ENCODE measurements around the gene GRM4. TPM values are rescaled to one million over a fixed set of nuclear protein-coding genes. Genes with fewer than 3 reads are reported as not detected.
A peak's percentile ranks its signal among the peaks of the same experiment; 100 is the strongest.

Gene GRM4
- total RNA-seq, 4 donors from 2014 or later, result not detected

DNA sequence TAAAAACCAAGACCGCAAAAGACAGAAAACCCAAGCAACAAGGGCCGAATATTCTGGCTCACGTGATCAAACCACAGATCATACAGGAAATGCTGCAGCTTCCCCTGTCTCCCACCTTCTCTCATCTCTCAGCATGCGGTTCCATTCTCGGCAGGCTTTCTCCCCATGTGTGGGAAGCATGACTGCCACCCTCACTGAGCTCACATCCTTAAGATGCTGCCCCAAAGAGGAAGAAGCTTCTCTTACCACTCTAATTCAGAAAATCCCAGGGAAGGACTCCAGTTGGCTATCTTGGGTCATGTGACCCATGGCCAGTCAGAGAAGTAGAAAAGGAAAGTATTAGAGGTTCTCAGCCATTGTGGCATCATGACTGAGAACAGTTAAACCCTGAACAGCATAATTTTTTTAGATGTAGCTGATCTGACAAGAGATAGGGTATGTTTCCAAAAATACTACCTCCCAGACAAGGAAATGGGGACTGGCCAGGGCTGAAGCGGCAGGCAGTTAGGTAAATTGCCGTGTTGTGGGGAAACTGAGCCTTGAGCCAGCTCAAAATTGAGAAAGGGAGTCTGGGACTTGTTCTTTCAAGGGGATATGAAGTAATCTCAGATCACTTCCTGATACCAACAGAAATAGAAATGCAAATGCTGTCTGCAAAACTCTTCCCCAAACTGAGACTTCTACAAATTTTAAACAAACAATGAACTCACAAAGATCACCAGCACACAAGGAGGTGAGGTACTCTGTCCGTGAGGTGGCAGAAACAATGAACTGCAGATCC, 37.1 kb upstream of the GRM4 start:
- 56% methylated on average over 8 of the region's 8 CpGs for WGBS

DNA sequence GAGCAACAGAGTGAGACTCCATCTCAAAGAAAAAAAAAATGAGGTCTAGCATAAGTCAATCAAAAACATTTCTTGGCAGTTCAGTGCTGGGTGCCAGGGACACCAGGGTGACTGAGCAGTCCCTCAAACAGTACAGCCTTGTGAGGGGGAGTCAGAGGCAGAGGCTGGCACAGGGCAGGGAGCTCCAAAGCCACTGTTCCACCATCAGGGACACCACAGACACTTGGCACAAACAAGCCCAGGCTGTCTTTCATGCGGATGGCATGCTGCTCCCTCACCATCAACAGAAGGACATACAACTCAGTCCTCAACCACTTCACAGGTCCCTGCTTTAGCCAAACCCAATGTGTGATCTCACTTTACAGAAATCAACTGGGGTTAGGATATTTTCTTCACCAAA, 36.0 kb upstream of the GRM4 start:
- Histone ChIP-seq H3K4me1 (peaks cover 10% of the 10 kb centered on the region), H3K27ac (no peak overlapping the region), H3K4me3 (no peak overlapping the region), H3K9me3 (no peaks in the 10 kb centered on the region), H3K27me3 (no peaks in the 10 kb centered on the region), H3K36me3 (no peaks in the 10 kb centered on the region)
- 50% methylated on average over 1 of the region's 1 CpG for WGBS
- peak; percentile 44 to 45 for DNase-seq (ENCODE audit: low spot score in 2 of 2)
- no peak for TF ChIP-seq EP300 (IDR thresholded peaks at IDR 0.05)
- TF ChIP-seq, protein P1, sequence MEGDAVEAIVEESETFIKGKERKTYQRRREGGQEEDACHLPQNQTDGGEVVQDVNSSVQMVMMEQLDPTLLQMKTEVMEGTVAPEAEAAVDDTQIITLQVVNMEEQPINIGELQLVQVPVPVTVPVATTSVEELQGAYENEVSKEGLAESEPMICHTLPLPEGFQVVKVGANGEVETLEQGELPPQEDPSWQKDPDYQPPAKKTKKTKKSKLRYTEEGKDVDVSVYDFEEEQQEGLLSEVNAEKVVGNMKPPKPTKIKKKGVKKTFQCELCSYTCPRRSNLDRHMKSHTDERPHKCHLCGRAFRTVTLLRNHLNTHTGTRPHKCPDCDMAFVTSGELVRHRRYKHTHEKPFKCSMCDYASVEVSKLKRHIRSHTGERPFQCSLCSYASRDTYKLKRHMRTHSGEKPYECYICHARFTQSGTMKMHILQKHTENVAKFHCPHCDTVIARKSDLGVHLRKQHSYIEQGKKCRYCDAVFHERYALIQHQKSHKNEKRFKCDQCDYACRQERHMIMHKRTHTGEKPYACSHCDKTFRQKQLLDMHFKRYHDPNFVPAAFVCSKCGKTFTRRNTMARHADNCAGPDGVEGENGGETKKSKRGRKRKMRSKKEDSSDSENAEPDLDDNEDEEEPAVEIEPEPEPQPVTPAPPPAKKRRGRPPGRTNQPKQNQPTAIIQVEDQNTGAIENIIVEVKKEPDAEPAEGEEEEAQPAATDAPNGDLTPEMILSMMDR (IDR thresholded peaks at IDR 0.05), result no peak
- no peak for TF ChIP-seq POLR2AphosphoS5 (IDR thresholded peaks at IDR 0.05)
- TF ChIP-seq POLR2A (IDR thresholded peaks at IDR 0.05), result no peak

More for the DNA sequence above, 37.1 kb upstream of the GRM4 start:
- Histone ChIP-seq H3K9me3 (no peaks in the 10 kb centered on the region), H3K4me1 (peaks cover 10% of the 10 kb centered on the region), H3K36me3 (no peaks in the 10 kb centered on the region), H3K4me3 (no peak overlapping the region), H3K27me3 (no peaks in the 10 kb centered on the region), H3K27ac (no peak overlapping the region)
- DNase-seq (ENCODE audit: low spot score in 2 of 2), result peak; percentile 33 to 47
- TF ChIP-seq, protein P1 (IDR thresholded peaks at IDR 0.05), result no peak
- no peak for TF ChIP-seq POLR2AphosphoS5 (IDR thresholded peaks at IDR 0.05)
- TF ChIP-seq POLR2A (IDR thresholded peaks at IDR 0.05), result no peak
- TF ChIP-seq EP300 (IDR thresholded peaks at IDR 0.05), result no peak

DNA sequence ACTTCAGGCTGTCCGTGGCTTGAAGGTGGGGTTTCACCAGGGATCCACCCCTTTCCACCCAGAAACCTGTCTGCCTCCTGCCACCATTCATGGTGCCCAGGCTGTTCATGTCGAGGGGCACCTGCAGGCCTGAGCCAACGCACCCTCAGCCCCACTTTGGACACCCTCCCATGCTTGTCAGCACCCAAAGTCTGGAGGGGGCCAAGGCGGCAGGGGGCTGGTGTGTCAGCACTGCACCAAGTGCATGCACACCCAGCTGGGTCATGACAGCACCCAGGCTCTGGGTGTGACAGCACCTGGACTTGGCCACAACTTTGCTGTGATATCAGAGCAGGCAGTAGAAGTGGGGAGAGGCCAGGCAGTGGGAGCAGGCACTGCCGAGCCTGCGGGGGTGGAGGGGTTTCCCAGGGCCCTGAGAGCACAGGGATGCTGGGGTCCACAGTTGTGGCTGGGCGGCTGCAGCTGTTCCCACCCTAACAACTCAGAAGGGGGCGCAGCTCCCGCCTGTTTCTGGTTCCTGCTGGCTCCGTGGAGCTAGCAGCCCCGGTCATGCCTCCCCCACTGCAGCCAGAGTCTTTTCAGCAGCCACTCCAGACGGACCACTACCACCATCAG, 33.3 kb upstream of the GRM4 start:
- H3K27me3 ChIP-seq, result no peaks in the 10 kb centered on the region
- H3K36me3 ChIP-seq, result no peaks in the 10 kb centered on the region
- 47% methylated on average over 8 of the region's 12 CpGs for WGBS
- TF ChIP-seq EP300 (IDR thresholded peaks at IDR 0.05), result no peak
- TF ChIP-seq POLR2AphosphoS5 (IDR thresholded peaks at IDR 0.05), result no peak
- TF ChIP-seq POLR2A (IDR thresholded peaks at IDR 0.05), result no peak
- TF ChIP-seq, protein P1 (IDR thresholded peaks at IDR 0.05), result no peak
- peak; percentile 33 to 60 for DNase-seq (ENCODE audit: low spot score in 2 of 2)
- no peak overlapping the region for H3K4me3 ChIP-seq
- H3K9me3 ChIP-seq, result no peaks in the 10 kb centered on the region
- peaks cover 10% of the 10 kb centered on the region for H3K4me1 ChIP-seq
- H3K27ac ChIP-seq, result no peak overlapping the region

DNA sequence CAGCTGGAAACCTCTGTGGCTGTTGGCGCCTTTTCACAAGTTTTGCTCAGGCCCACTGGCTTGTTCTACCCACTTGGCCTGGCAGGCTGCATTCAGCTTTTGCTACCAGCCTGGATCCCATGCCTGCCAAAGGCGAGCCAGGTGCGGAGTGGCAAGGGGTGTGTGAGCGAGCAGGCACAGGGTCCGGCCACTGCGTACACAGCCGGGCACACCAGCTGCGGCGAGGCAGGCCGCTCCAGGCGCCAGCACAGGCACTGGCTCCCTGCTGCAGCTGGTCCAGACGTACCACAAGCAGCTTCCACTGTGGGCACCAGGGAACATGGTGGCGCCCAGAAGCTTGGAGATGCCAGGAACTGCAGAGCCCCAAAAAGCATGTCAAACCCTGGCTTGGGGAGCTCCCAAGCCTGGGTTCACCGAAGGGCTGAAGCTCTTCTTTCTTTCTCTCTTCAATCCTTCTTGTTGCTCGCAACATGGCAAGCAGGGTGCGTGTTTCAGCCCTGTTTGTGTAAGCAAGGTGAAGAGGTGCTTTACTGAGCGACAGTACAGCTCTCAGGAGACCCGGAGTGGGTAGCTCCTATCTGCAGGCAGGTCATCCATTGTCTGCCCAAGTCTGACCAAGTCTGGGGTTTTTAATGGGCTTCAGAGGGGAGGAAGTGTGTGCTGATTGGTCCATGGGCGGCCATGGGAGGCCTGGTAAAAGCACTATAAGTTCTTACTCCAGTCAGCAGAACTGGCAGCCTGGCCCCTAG, 32.6 kb upstream of the GRM4 start:
- peak; percentile 51 to 72 for DNase-seq (ENCODE audit: low spot score in 2 of 2)
- TF ChIP-seq, protein P1 (IDR thresholded peaks at IDR 0.05), result no peak
- TF ChIP-seq EP300 (IDR thresholded peaks at IDR 0.05) (no peak), POLR2AphosphoS5 (IDR thresholded peaks at IDR 0.05) (no peak), POLR2A (IDR thresholded peaks at IDR 0.05) (no peak)
- Histone ChIP-seq H3K9me3 (no peaks in the 10 kb centered on the region), H3K4me1 (peaks cover 11% of the 10 kb centered on the region), H3K27ac (no peak overlapping the region), H3K4me3 (no peak overlapping the region), H3K27me3 (no peaks in the 10 kb centered on the region), H3K36me3 (no peaks in the 10 kb centered on the region)
- 96% methylated on average over 14 of the region's 19 CpGs for whole genome bisulfite sequencing

DNA sequence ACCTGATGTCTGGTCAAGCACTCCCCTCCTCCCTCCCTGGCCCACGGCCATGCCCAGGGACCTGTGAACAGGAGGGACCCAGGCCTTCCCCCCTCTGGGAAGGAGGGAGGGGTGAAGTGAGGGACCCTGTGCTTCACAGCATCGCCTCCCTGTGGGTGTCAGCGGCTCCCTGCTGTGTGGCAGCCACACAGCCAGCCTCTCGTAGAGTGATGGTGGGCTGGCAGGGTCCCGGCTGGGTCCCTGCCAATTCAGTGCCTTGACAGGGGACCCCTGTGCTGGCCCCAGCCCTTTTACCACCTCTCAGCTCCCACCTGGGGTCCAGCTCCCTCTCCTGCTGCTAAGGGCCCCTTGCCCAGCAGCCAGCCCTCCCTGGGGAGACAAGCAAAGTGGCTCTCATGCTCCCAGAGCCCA, 31.3 kb upstream of the GRM4 start:
- TF ChIP-seq POLR2AphosphoS5 (IDR thresholded peaks at IDR 0.05) (no peak), EP300 (IDR thresholded peaks at IDR 0.05) (no peak), POLR2A (IDR thresholded peaks at IDR 0.05) (no peak)
- TF ChIP-seq, protein P1 (IDR thresholded peaks at IDR 0.05), result no peak
- Histone ChIP-seq H3K9me3 (no peaks in the 10 kb centered on the region), H3K27me3 (no peaks in the 10 kb centered on the region), H3K36me3 (no peaks in the 10 kb centered on the region), H3K27ac (no peak overlapping the region), H3K4me3 (no peak overlapping the region), H3K4me1 (peaks cover 21% of the 10 kb centered on the region)
- 73% methylated on average over 1 of the region's 5 CpGs for WGBS
- DNase-seq (ENCODE audit: low spot score in 2 of 2), result peak; percentile 44 to 58
